Measurements from ENCODE around the gene ZFYVE1. TPM values are rescaled to one million over a fixed set of nuclear protein-coding genes. Genes with fewer than 3 reads are reported as not detected.

The ZFYVE1 gene
- polyA plus RNA-seq, 2 of the 4 experiments (the other 2 are of a cell fraction) = 7.4 to 9.4 TPM

- Histone ChIP-seq H3K4me2 (no peak overlapping the region), H3K9me3 (no peaks in the 10 kb centered on the region), H3K4me1 (peaks cover 5% of the 10 kb centered on the region; the same call in 1 of the 3 replicates), H3K4me3 (no peak overlapping the region), H3K27ac (no peak overlapping the region)
- ATAC-seq = no peak
- ChIA-PET POLR2A (no interaction called here), CTCF (interaction anchor here (1.7 kb wide), 2 partner anchors 19 to 24 kb away, joined by 7 to 8 read pairs; no protein-coding TSS in a partner anchor)
- WGBS (ENCODE audit: missing lambda C conversion rate) = 96% methylated on average over 5 of the region's 21 CpGs
- no peak for TF ChIP-seq EP300 (IDR thresholded peaks at IDR 0.05)
- TF ChIP-seq RCOR1 (IDR thresholded peaks at IDR 0.05; ENCODE audit: low read depth, low read length) = no peak
- TF ChIP-seq CHD2 (IDR thresholded peaks at IDR 0.05; ENCODE audit: low read length, partially characterized antibody) = no peak
- TF ChIP-seq SMC3 (IDR thresholded peaks at IDR 0.05) = no peak
- TF ChIP-seq NR3C1 (IDR thresholded peaks at IDR 0.05) = no peak
- no peak for TF ChIP-seq ZNF302 (CRISPR knock-in tag; IDR thresholded peaks at IDR 0.05)
- TF ChIP-seq MYC (IDR thresholded peaks at IDR 0.05; ENCODE audit: borderline replicate concordance, low read length) = no peak
- no peak for TF ChIP-seq RNF2 (IDR thresholded peaks at IDR 0.05; ENCODE audit: borderline replicate concordance, low read depth)
- no peak for TF ChIP-seq KDM1A (IDR thresholded peaks at IDR 0.05; ENCODE audit: low read depth)
- no peak for TF ChIP-seq TP53 (CRISPR knock-in tag; IDR thresholded peaks at IDR 0.05)
- no peak for TF ChIP-seq SREBF2 (IDR thresholded peaks at IDR 0.05)
- DNase-seq (ENCODE audit: low read depth in 1 of 2, low spot score in 1 of 2) = no peak
- FAIRE-seq = no peak
Measured at GRCh38 chr14:72928872-72929271, 98.0 kb downstream of the ZFYVE1 start.

DNA sequence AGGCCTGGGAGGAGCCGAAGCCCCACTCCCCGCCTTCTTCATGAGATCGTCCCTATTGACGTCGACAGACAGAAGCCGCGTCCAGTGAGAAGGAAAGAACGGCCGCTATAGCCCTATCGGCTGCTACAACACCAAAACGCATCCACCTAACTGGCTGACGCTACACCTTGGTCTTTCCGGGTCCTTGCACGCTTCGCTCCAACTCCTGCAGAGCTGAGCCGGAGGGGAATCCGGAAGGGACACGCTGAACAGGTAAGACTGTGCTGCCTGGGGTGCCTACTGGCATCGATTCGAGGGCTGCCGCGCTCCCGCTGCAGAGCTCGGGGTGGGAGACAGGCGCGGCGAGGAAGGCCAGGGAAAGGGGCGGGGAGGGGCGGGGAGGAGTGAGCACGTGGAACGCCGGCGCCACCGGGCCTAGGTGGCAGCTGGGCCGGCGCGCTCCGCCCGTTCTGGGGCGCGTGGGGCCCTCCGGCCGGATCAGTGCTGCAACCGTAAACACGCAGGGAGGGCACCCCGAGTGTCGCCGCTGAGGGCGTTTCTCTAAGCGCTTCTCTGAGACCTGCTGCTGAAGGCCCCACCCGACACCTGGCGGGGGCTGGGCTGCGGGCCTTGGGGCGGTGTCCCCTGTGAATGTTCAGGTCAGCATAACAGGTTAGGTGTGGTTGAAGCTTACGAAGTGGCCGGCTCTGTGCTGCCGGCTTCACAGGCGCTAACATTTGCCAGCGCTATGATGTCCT is 100.4 kb downstream of the ZFYVE1 start, which contains the start of gene DCAF4:
Gene DCAF4 (plus strand): TSS at position 173 of the 737 bp plus-strand sequence. CDS start 11,515 bp downstream, outside the sequence.
- DNase-seq (ENCODE audit: low read depth in 1 of 2, low spot score in 1 of 2) = peak; percentile 98 to 99
- H3K4me3 ChIP-seq = peak within 1 kb of the TSS; percentile 67
- ChIA-PET CTCF (interaction anchor here (0.9 to 2.2 kb wide), 5 partner anchors 14 to 412 kb away, joined by 3 to 14 read pairs (median 6); no protein-coding TSS in a partner anchor), POLR2A (no interaction called here)
- peak; percentile 46 for FAIRE-seq
- peak within 1 kb of the TSS; percentile 88 for H3K4me2 ChIP-seq
- H3K4me1 ChIP-seq = peaks cover 5% of the 10 kb centered on the region; the same call in 1 of the 3 replicates
- ATAC-seq = peak; percentile 96 to 97
- H3K27ac ChIP-seq = peak within 1 kb of the TSS; percentile 71 to 82
- no peaks in the 10 kb centered on the region for H3K9me3 ChIP-seq
- WGBS (ENCODE audit: missing lambda C conversion rate) = 1% methylated on average over 14 of the region's 59 CpGs
- TF ChIP-seq MAZ (IDR thresholded peaks at IDR 0.05; ENCODE audit: borderline replicate concordance, low read depth, low read length) (no peak), JUN (IDR thresholded peaks at IDR 0.05) (peak in 1 of 2 experiments; percentile 44; a peak in 2 of 5 replicates), ATOH8 (CRISPR knock-in tag; IDR thresholded peaks at IDR 0.05; ENCODE audit: low read depth) (no peak), KDM5A (IDR thresholded peaks at IDR 0.05) (no peak), ZFP36 (IDR thresholded peaks at IDR 0.05; ENCODE audit: borderline replicate concordance, partially characterized antibody) (no peak), MAFK (IDR thresholded peaks at IDR 0.05; ENCODE audit: partially characterized antibody) (no peak), RARB (CRISPR knock-in tag; IDR thresholded peaks at IDR 0.05) (no peak), RNF2 (IDR thresholded peaks at IDR 0.05; ENCODE audit: borderline replicate concordance, low read depth) (no peak), FOSB (CRISPR knock-in tag; IDR thresholded peaks at IDR 0.05) (no peak), HDAC2 (IDR thresholded peaks at IDR 0.05) (no peak), CEBPB (IDR thresholded peaks at IDR 0.05) (no peak), NFE2L2 (conservative IDR thresholded peaks at IDR 0.05; ENCODE audit: low read length) (no peak), CBX2 (IDR thresholded peaks at IDR 0.05; ENCODE audit: borderline replicate concordance, low read depth) (no peak), TP53 (CRISPR knock-in tag; IDR thresholded peaks at IDR 0.05) (no peak), HOXB5 (CRISPR knock-in tag; IDR thresholded peaks at IDR 0.05) (no peak), ZC3H11A (IDR thresholded peaks at IDR 0.05) (no peak), ESRRA (IDR thresholded peaks at IDR 0.05; ENCODE audit: borderline replicate concordance, low read length) (no peak), NR3C1 (IDR thresholded peaks at IDR 0.05) (no peak), BHLHE40 (IDR thresholded peaks at IDR 0.05; ENCODE audit: low read depth, low read length) (no peak), ZNF302 (CRISPR knock-in tag; IDR thresholded peaks at IDR 0.05) (no peak), NPAS2 (CRISPR knock-in tag; IDR thresholded peaks at IDR 0.05; ENCODE audit: borderline replicate concordance) (peak; percentile 63; the same call in 1 of the 2 replicates), TFCP2L1 (CRISPR knock-in tag; IDR thresholded peaks at IDR 0.05) (no peak), FOSL2 (IDR thresholded peaks at IDR 0.05) (no peak), FOSL2 (CRISPR knock-in tag; IDR thresholded peaks at IDR 0.05) (no peak), JUNB (IDR thresholded peaks at IDR 0.05) (no peak), CHD2 (IDR thresholded peaks at IDR 0.05; ENCODE audit: low read length, partially characterized antibody) (no peak), HES2 (IDR thresholded peaks at IDR 0.05) (no peak), EP300 (IDR thresholded peaks at IDR 0.05) (no peak), SMC3 (IDR thresholded peaks at IDR 0.05) (no peak)
- TF ChIP-seq, protein P1, sequence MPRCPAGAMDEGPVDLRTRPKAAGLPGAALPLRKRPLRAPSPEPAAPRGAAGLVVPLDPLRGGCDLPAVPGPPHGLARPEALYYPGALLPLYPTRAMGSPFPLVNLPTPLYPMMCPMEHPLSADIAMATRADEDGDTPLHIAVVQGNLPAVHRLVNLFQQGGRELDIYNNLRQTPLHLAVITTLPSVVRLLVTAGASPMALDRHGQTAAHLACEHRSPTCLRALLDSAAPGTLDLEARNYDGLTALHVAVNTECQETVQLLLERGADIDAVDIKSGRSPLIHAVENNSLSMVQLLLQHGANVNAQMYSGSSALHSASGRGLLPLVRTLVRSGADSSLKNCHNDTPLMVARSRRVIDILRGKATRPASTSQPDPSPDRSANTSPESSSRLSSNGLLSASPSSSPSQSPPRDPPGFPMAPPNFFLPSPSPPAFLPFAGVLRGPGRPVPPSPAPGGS (IDR thresholded peaks at IDR 0.05) = no peak
- TF ChIP-seq, protein P2, sequence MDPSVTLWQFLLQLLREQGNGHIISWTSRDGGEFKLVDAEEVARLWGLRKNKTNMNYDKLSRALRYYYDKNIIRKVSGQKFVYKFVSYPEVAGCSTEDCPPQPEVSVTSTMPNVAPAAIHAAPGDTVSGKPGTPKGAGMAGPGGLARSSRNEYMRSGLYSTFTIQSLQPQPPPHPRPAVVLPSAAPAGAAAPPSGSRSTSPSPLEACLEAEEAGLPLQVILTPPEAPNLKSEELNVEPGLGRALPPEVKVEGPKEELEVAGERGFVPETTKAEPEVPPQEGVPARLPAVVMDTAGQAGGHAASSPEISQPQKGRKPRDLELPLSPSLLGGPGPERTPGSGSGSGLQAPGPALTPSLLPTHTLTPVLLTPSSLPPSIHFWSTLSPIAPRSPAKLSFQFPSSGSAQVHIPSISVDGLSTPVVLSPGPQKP (IDR thresholded peaks at IDR 0.05; ENCODE audit: low read depth, low read length) = no peak
- TF ChIP-seq, protein P3, sequence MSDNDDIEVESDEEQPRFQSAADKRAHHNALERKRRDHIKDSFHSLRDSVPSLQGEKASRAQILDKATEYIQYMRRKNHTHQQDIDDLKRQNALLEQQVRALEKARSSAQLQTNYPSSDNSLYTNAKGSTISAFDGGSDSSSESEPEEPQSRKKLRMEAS (IDR thresholded peaks at IDR 0.05) = peak; percentile 95

All from A549 (cell line).